ENCODE measurements around the gene STPG4.

DNA sequence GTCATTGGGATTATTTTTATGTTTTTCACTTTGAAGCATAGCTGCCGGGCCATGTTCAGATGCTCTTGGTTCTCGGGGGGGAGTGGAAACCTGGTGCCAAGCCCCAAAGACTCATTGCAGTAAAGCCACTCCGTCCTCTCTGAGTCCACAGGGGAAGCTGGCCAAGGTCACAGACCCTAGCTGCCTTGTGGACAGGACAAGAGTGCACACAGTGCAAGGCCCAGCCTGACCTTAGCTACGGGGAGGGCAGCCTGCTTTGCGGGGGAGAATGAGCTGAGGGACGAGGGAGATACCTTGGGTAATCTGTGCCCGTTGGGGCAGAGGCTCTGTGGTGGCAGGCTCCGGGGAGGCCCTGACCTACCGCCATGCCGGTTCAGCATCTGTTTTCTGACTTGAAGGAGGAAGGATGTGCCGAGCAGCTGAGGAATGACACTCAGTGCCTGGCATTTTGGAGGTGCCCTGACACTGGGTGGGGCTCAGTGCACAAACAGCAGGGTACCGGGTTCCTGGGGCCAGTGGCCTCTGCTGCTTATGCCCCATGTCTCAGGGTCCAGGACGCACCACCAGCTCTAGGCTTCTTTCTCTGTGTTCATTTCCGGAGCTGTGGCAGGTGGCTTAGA is 87.2 kb downstream of the STPG4 start:
- TF ChIP-seq, protein P1, sequence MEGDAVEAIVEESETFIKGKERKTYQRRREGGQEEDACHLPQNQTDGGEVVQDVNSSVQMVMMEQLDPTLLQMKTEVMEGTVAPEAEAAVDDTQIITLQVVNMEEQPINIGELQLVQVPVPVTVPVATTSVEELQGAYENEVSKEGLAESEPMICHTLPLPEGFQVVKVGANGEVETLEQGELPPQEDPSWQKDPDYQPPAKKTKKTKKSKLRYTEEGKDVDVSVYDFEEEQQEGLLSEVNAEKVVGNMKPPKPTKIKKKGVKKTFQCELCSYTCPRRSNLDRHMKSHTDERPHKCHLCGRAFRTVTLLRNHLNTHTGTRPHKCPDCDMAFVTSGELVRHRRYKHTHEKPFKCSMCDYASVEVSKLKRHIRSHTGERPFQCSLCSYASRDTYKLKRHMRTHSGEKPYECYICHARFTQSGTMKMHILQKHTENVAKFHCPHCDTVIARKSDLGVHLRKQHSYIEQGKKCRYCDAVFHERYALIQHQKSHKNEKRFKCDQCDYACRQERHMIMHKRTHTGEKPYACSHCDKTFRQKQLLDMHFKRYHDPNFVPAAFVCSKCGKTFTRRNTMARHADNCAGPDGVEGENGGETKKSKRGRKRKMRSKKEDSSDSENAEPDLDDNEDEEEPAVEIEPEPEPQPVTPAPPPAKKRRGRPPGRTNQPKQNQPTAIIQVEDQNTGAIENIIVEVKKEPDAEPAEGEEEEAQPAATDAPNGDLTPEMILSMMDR (IDR thresholded peaks at IDR 0.05; ENCODE audit: low read length) = no peak
- no peak for TF ChIP-seq EZH2 (optimal IDR thresholded peaks at IDR 0.05; ENCODE audit: low read depth, low read length)

Measured in MM.1S (cell line).